ENCODE results near the gene EHMT2.

- TF ChIP-seq CTCF (IDR thresholded peaks at IDR 0.05; ENCODE audit: insufficient read depth, low read depth, low read length) (no peak), EZH2 (IDR thresholded peaks at IDR 0.05; ENCODE audit: insufficient read depth, low read length) (no peak)
These were observed 12.9 kb downstream of the EHMT2 start for GRCh38 chr6:31884528-31885035.

All from astrocyte (in vitro differentiated cells and primary cell).